ENCODE measurements around the gene C1orf52. TPM values are rescaled to one million over a fixed set of nuclear protein-coding genes. Genes with fewer than 3 reads are reported as not detected.

C1orf52 gene
- total RNA-seq, 1 experiment from 2014 or later, result 28.3 TPM

GRCh38 chr1:85237613-85238012 lies 21.8 kb downstream of the C1orf52 start:
- H3K4me3 ChIP-seq, result no peak overlapping the region
- no peak overlapping the region for H3K27ac ChIP-seq
- H3K9me3 ChIP-seq (replicated peaks), result no peaks in the 10 kb centered on the region
- no peaks in the 10 kb centered on the region for H3K27me3 ChIP-seq (replicated peaks)
- H3K4me1 ChIP-seq (replicated peaks), result no peaks in the 10 kb centered on the region
- DNase-seq (ENCODE audit: low read depth in 1 of 2, low spot score in 2 of 2), result no peak
- no peaks in the 10 kb centered on the region for H3K36me3 ChIP-seq

GRCh38 chr1:85230305-85230977 lies 29.0 kb downstream of the C1orf52 start:
- Histone ChIP-seq H3K27me3 (replicated peaks) (no peaks in the 10 kb centered on the region), H3K9me3 (replicated peaks) (no peaks in the 10 kb centered on the region)
- no peak for DNase-seq (ENCODE audit: low read depth in 1 of 2, low spot score in 2 of 2)

GRCh38 chr1:85229574-85230097 lies 29.8 kb downstream of the C1orf52 start:
- H3K4me3 ChIP-seq, result no peak overlapping the region
- no peak for DNase-seq (ENCODE audit: low read depth in 1 of 2, low spot score in 2 of 2)
- H3K36me3 ChIP-seq, result no peaks in the 10 kb centered on the region
- no peaks in the 10 kb centered on the region for H3K4me1 ChIP-seq (replicated peaks)
- no peaks in the 10 kb centered on the region for H3K9me3 ChIP-seq (replicated peaks)
- no peak overlapping the region for H3K27ac ChIP-seq
- no peaks in the 10 kb centered on the region for H3K27me3 ChIP-seq (replicated peaks)

More at GRCh38 chr1:85230305-85230977, 29.0 kb downstream of the C1orf52 start:
- Histone ChIP-seq H3K36me3 (no peaks in the 10 kb centered on the region), H3K27ac (no peak overlapping the region), H3K4me3 (no peak overlapping the region), H3K4me1 (replicated peaks) (no peaks in the 10 kb centered on the region)

- H3K9me3 ChIP-seq (replicated peaks), result no peaks in the 10 kb centered on the region
- DNase-seq (ENCODE audit: low read depth in 1 of 2, low spot score in 2 of 2), result no peak
- H3K27me3 ChIP-seq (replicated peaks), result no peaks in the 10 kb centered on the region
- no peaks in the 10 kb centered on the region for H3K36me3 ChIP-seq
- no peak overlapping the region for H3K27ac ChIP-seq
- H3K4me1 ChIP-seq (replicated peaks), result no peaks in the 10 kb centered on the region
- no peak overlapping the region for H3K4me3 ChIP-seq
Measured at GRCh38 chr1:85228972-85229371, 30.5 kb downstream of the C1orf52 start.

- H3K4me1 ChIP-seq (replicated peaks), result peaks cover 4% of the 10 kb centered on the region
- H3K27me3 ChIP-seq (replicated peaks), result no peaks in the 10 kb centered on the region
- no peak overlapping the region for H3K27ac ChIP-seq
- DNase-seq (ENCODE audit: low read depth in 1 of 2, low spot score in 2 of 2), result no peak
- H3K36me3 ChIP-seq, result no peaks in the 10 kb centered on the region
- no peak overlapping the region for H3K4me3 ChIP-seq
- no peaks in the 10 kb centered on the region for H3K9me3 ChIP-seq (replicated peaks)
Measured at GRCh38 chr1:85225624-85226380, 33.7 kb downstream of the C1orf52 start.

GRCh38 chr1:85224734-85225623 lies 34.5 kb downstream of the C1orf52 start:
- no peak for DNase-seq (ENCODE audit: low read depth in 1 of 2, low spot score in 2 of 2)
- H3K4me1 ChIP-seq (replicated peaks), result peaks cover 12% of the 10 kb centered on the region
- no peaks in the 10 kb centered on the region for H3K36me3 ChIP-seq
- no peak overlapping the region for H3K4me3 ChIP-seq
- H3K9me3 ChIP-seq (replicated peaks), result no peaks in the 10 kb centered on the region
- no peaks in the 10 kb centered on the region for H3K27me3 ChIP-seq (replicated peaks)
- H3K27ac ChIP-seq, result no peak overlapping the region

- Histone ChIP-seq H3K27ac (no peak overlapping the region), H3K4me1 (replicated peaks) (peaks cover 15% of the 10 kb centered on the region), H3K9me3 (replicated peaks) (no peaks in the 10 kb centered on the region), H3K27me3 (replicated peaks) (no peaks in the 10 kb centered on the region), H3K4me3 (no peak overlapping the region), H3K36me3 (no peaks in the 10 kb centered on the region)
- no peak for DNase-seq (ENCODE audit: low read depth in 1 of 2, low spot score in 2 of 2)
Measured at GRCh38 chr1:85224295-85224694, 35.2 kb downstream of the C1orf52 start.

GRCh38 chr1:85223334-85223733 lies 36.1 kb downstream of the C1orf52 start:
- Histone ChIP-seq H3K4me3 (no peak overlapping the region), H3K27me3 (replicated peaks) (no peaks in the 10 kb centered on the region), H3K27ac (no peak overlapping the region), H3K4me1 (replicated peaks) (peaks cover 15% of the 10 kb centered on the region), H3K36me3 (no peaks in the 10 kb centered on the region), H3K9me3 (replicated peaks) (no peaks in the 10 kb centered on the region)
- DNase-seq (ENCODE audit: low read depth in 1 of 2, low spot score in 2 of 2), result no peak

GRCh38 chr1:85220756-85221201 lies 38.7 kb downstream of the C1orf52 start:
- Histone ChIP-seq H3K27ac (peak overlapping the region; percentile 38; the same call in 1 of the 2 replicates), H3K4me1 (replicated peaks) (peaks cover 15% of the 10 kb centered on the region), H3K36me3 (no peaks in the 10 kb centered on the region), H3K9me3 (replicated peaks) (no peaks in the 10 kb centered on the region), H3K4me3 (no peak overlapping the region), H3K27me3 (replicated peaks) (no peaks in the 10 kb centered on the region)
- peak in 1 of 2 experiments; percentile 50 for DNase-seq (ENCODE audit: low read depth in 1 of 2, low spot score in 2 of 2)

GRCh38 chr1:85219853-85220610 lies 39.4 kb downstream of the C1orf52 start:
- Histone ChIP-seq H3K4me3 (no peak overlapping the region), H3K27ac (peak overlapping the region; percentile 38; the same call in 1 of the 2 replicates), H3K9me3 (replicated peaks) (no peaks in the 10 kb centered on the region), H3K27me3 (replicated peaks) (no peaks in the 10 kb centered on the region), H3K4me1 (replicated peaks) (peaks cover 16% of the 10 kb centered on the region), H3K36me3 (no peaks in the 10 kb centered on the region)
- no peak for DNase-seq (ENCODE audit: low read depth in 1 of 2, low spot score in 2 of 2)

- Histone ChIP-seq H3K9me3 (replicated peaks) (no peaks in the 10 kb centered on the region), H3K27me3 (replicated peaks) (no peaks in the 10 kb centered on the region), H3K4me1 (replicated peaks) (peaks cover 22% of the 10 kb centered on the region), H3K4me3 (no peak overlapping the region), H3K27ac (no peak overlapping the region), H3K36me3 (no peaks in the 10 kb centered on the region)
- DNase-seq (ENCODE audit: low read depth in 1 of 2, low spot score in 2 of 2), result no peak
Measured at GRCh38 chr1:85216697-85217096, 42.8 kb downstream of the C1orf52 start.

- Histone ChIP-seq H3K27me3 (replicated peaks) (no peaks in the 10 kb centered on the region), H3K4me3 (no peak overlapping the region), H3K36me3 (no peaks in the 10 kb centered on the region), H3K27ac (no peak overlapping the region), H3K9me3 (replicated peaks) (no peaks in the 10 kb centered on the region), H3K4me1 (replicated peaks) (peaks cover 7% of the 10 kb centered on the region)
- DNase-seq (ENCODE audit: low read depth in 1 of 2, low spot score in 2 of 2), result no peak
Measured at GRCh38 chr1:85214654-85215053, 44.8 kb downstream of the C1orf52 start.

GRCh38 chr1:85208488-85208887 lies 51.0 kb downstream of the C1orf52 start:
- DNase-seq (ENCODE audit: low read depth in 1 of 2, low spot score in 2 of 2), result no peak
- H3K4me3 ChIP-seq, result no peak overlapping the region
- H3K27ac ChIP-seq, result no peak overlapping the region
- peaks cover 5% of the 10 kb centered on the region; the same call in 1 of the 2 replicates for H3K27me3 ChIP-seq (replicated peaks)
- no peaks in the 10 kb centered on the region for H3K4me1 ChIP-seq (replicated peaks)
- no peaks in the 10 kb centered on the region for H3K9me3 ChIP-seq (replicated peaks)
- no peaks in the 10 kb centered on the region for H3K36me3 ChIP-seq

All from SJSA1 (cell line).